Adrenal gland (tissue), 12 donors: Measurements from ENCODE around the gene LZTR1. TPM values are rescaled to one million over a fixed set of nuclear protein-coding genes. Genes with fewer than 3 reads are reported as not detected.
A peak's percentile ranks its signal among the peaks of the same experiment; 100 is the strongest.

Experiments
- DNase-seq, 7 donors: peaks; one replicate each; pipeline ENCODE4 v3.0.0-alpha.2; 2019 to 2020
- H3K27ac ChIP-seq, 5 donors: fragments of 200-600 bp; sonication (generic) in 4 of 5; 1 replicate in 3 of 5; 2 replicates in 2 of 5; pipeline versions ENCODE4 v1.5.1 to v1.8.0; 2016 to 2020; ENCODE audit warnings: mild to moderate bottlenecking in 1 of 5
- H3K27me3 ChIP-seq: fragments of 200-600 bp; 2 replicates; pipeline ENCODE4 v1.8.0; 2021
- H3K36me3 ChIP-seq, 2 donors: fragments of 200-600 bp; replicated peaks in 1 of 2; 1 replicate in 1 of 2; 2 replicates in 1 of 2; pipeline versions ENCODE4 v1.5.1 to v1.8.0; 2018 to 2022
- H3K4me1 ChIP-seq, 2 donors: fragments of 200-600 bp; replicated peaks in 1 of 2; 1 replicate in 1 of 2; 2 replicates in 1 of 2; pipeline versions ENCODE4 v1.5.1 to v1.8.0; 2018 to 2021
- H3K4me3 ChIP-seq, 4 donors: fragments of 200-600 bp; sonication (generic) in 3 of 4; one replicate each; pipeline ENCODE4 v1.5.1; 2016 to 2018
- H3K9me3 ChIP-seq, 3 donors: fragments of 200-600 bp; sonication (generic) in 1 of 3; replicated peaks in 1 of 3; 1 replicate in 2 of 3; 2 replicates in 1 of 3; pipeline versions ENCODE4 v1.5.1 to v1.8.0; 2016 to 2021
- POLR2A ChIP-seq, 2 donors: fragments of 450-650 bp; IDR thresholded peaks; one replicate each; pipeline ENCODE4 v1.6.1; 2017; ENCODE audit warnings: antibody characterized with exemption in 2 of 2, mild to moderate bottlenecking in 2 of 2, moderate library complexity in 1 of 2
- WGBS, 4 donors: extraction: QIAGEN DNeasy Blood & Tissue Kit in 2 of 4; methylation state at CpG; one replicate each; pipeline versions ENCODE4 v1.1.5 to v1.1.7; 2013 to 2017; 5-methylcytosine and 5-hydroxymethylcytosine counted together
- intact Hi-C, 2 donors: fragments of 100-400 bp; cut with DNase I; formaldehyde crosslinking; loops; one replicate each; pipeline versions ENCODE4 v1.14.1 to v1.15.0; 2022 to 2023
- polyA plus RNA-seq, 3 donors: library from polyadenylated mRNA; stranded (reverse); fragments of 200-250 nt in 2 of 3; fragments of 350-450 nt in 1 of 3; fragmentation: Illumina TruSeq in 1 of 3; extraction: RNeasy Lipid Tissue Mini Kit (QIAGEN cat#74804) in 1 of 3; gene quantifications; one replicate each; pipeline ENCODE4 v1.2.3, GENCODE V29; 2013 to 2014
- total RNA-seq, 9 donors: library from RNA; depleted of rRNA in 4 of 9; stranded (reverse); fragments of >200 nt in 4 of 9; fragments of 120-200 nt in 1 of 9; fragmentation: NEBNext Ultra II Directional in 1 of 9; extraction: Animal tissue kit (Norgen Biotek cat#: 25700) in 1 of 9; gene quantifications; one replicate each; pipeline versions ENCODE4 v1.1.0 to v1.2.4, GENCODE V29; 2013 to 2023
- TF ChIP-seq, protein P1 (sequence below), 6 experiments: fragments of 450-650 bp in 4 of 6; fragments of 200-600 bp in 2 of 6; sonication (generic) in 1 of 6; IDR thresholded peaks; 1 replicate in 5 of 6; 2 replicates in 1 of 6; pipeline versions ENCODE4 v1.5.1 to v1.8.0; 2016 to 2021; ENCODE audit warnings: antibody characterized with exemption in 6 of 6, mild to moderate bottlenecking in 2 of 6, moderate library complexity in 1 of 6
- donor health status: healthy with polysubstance abuse.
- donor health status: Bipolar disorder and iron deficiency.
- donor health status: DM: yes; HTN: yes; CAD: no.
- donor health status: DM: no; HTN: no; CAD: no.
- donor health status: DM: no; HTN: no; CAD: no.
- donor health status: DM: yes; HTN: yes; CAD: no.

Gene LZTR1
- total and polyA plus RNA-seq, 12 donors: 32.6 to 100 (median 55.8) TPM

DNA sequence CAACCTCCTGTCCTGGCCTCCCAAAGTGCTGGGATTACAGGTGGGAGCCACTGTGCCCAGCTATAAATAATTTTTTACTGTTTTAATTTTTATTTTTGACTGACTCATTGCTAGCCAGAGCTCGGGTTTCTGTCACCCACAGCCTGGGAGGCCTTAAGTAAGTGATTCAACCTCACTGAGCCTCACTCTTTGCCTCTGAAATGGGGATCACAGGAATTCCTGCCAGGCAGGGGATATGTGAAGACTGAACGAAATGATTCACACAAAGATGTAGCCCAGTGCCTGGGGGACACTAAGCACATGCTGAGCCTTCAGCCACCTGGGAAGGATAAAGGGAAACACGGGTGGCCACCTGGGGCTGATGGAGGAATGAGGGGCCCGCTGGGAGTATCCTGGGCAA is 59.8 kb downstream of the LZTR1 start:
- no peak overlapping the region for H3K27ac ChIP-seq
- DNase-seq: no peak
- H3K27me3 ChIP-seq: no peaks in the 10 kb centered on the region
- H3K4me3 ChIP-seq: no peak overlapping the region
- peaks cover 21 to 24% of the 10 kb centered on the region in 2 donors for H3K4me1 ChIP-seq
- no peaks in the 10 kb centered on the region for H3K36me3 ChIP-seq
- 73 to 84% (median 79%) methylated on average over 2 to 4 of the region's 4 CpGs for WGBS, 4 donors
- intact Hi-C loops: no loop called here
- no peak for TF ChIP-seq POLR2A (IDR thresholded peaks at IDR 0.05)
- TF ChIP-seq, protein P1, sequence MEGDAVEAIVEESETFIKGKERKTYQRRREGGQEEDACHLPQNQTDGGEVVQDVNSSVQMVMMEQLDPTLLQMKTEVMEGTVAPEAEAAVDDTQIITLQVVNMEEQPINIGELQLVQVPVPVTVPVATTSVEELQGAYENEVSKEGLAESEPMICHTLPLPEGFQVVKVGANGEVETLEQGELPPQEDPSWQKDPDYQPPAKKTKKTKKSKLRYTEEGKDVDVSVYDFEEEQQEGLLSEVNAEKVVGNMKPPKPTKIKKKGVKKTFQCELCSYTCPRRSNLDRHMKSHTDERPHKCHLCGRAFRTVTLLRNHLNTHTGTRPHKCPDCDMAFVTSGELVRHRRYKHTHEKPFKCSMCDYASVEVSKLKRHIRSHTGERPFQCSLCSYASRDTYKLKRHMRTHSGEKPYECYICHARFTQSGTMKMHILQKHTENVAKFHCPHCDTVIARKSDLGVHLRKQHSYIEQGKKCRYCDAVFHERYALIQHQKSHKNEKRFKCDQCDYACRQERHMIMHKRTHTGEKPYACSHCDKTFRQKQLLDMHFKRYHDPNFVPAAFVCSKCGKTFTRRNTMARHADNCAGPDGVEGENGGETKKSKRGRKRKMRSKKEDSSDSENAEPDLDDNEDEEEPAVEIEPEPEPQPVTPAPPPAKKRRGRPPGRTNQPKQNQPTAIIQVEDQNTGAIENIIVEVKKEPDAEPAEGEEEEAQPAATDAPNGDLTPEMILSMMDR (IDR thresholded peaks at IDR 0.05): no peak
- H3K9me3 ChIP-seq: no peaks in the 10 kb centered on the region

DNA sequence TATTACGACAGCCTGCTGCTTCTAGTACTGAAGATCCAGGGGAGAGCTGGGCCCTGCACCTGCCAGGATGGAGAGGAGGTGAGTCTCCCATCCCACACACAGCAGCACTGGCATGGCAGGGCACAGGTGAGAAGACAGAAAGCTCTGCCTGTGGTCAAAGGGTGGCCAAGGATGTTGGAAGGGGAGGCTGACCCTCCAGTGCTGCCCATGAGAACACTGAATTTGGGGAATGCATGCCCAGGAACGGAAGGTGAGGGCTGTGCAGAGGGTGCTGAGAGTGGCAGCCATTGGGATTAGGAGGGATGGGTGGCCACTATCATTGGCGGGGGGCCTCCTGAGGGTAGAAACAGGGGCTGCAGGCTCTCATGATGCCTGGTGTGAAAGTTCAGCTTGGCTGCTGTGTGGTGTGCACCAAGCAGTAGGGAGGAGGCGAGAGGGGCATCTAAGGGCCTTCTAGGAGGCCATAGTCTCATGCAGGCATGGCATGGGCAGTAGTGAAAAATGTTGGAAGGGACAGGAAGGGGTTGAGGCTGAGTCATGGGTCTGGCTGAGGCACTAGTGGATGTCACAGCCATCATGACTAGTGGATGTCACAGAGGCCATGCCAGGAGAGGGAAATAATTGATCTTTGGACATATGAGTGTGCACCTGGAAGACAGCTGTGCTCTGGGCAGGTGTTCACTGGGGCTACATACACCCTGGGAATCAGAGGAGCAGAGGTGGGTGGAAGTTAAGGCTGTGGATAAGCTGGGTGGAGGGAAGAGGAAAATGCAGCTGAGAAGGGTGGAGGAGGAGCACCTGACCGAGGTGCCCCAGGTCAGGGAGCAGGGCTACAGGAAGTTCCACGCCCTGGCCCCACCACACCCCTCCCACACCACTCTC is 61.1 kb downstream of the LZTR1 start:
- no peaks in the 10 kb centered on the region for H3K9me3 ChIP-seq
- TF ChIP-seq, protein P1 (IDR thresholded peaks at IDR 0.05): no peak
- no peak for TF ChIP-seq POLR2A (IDR thresholded peaks at IDR 0.05)
- peaks cover 13 to 24% of the 10 kb centered on the region in 2 donors for H3K4me1 ChIP-seq
- WGBS, 4 donors: 87 to 95% (median 89%) methylated on average over 5 to 6 of the region's 6 CpGs
- H3K4me3 ChIP-seq: no peak overlapping the region
- H3K36me3 ChIP-seq: no peaks in the 10 kb centered on the region
- H3K27me3 ChIP-seq: no peaks in the 10 kb centered on the region
- no peak overlapping the region for H3K27ac ChIP-seq
- intact Hi-C loops: no loop called here
- DNase-seq: peak in 3 of 7 donors; percentile 16 to 46 (median 24)

DNA sequence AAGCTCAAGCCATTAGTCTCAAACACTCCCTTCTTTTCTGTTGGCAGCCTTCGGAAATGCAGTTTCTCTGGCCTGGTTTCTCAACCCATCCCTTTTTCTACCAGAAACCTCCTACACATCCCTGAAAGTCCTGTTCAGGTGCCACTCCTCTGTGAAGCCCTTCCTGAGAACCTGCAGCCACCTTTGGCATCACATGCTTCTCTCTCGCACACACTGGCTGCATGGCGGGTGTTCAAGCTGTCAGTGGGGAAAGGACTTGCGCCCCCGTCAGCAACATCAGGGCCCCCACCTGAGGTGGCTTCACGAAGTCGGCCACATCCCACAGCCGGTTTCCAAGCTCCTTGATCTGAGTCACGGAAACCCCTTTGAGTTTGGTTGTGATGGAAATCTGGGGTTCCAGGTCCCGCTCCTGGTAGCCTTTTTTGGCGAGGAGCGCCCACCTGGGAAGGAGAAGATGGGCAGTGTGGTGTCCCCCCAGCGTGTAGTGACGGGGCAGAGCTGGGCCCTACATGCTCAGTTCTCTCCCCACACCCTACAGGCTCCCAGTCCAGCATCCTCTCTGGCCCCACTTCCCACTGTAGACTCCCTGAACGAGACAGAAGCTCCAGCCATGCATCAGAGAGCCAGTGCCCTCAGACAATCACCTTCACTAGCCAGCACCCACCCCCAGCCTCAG is 61.9 kb downstream of the LZTR1 start:
- peak overlapping the region in 1 of 4 donors; percentile 52 for H3K4me3 ChIP-seq
- no peaks in the 10 kb centered on the region for H3K9me3 ChIP-seq
- intact Hi-C loops: no loop called here
- no peak for DNase-seq
- H3K36me3 ChIP-seq: no peaks in the 10 kb centered on the region
- peak overlapping the region in 1 of 5 donors; percentile 62 for H3K27ac ChIP-seq
- 82 to 91% (median 88%) methylated on average over 8 to 15 of the region's 15 CpGs for WGBS, 4 donors
- peaks cover 13 to 24% of the 10 kb centered on the region in 2 donors for H3K4me1 ChIP-seq
- TF ChIP-seq POLR2A (IDR thresholded peaks at IDR 0.05): no peak
- TF ChIP-seq, protein P1 (IDR thresholded peaks at IDR 0.05): no peak
- no peaks in the 10 kb centered on the region for H3K27me3 ChIP-seq

DNA sequence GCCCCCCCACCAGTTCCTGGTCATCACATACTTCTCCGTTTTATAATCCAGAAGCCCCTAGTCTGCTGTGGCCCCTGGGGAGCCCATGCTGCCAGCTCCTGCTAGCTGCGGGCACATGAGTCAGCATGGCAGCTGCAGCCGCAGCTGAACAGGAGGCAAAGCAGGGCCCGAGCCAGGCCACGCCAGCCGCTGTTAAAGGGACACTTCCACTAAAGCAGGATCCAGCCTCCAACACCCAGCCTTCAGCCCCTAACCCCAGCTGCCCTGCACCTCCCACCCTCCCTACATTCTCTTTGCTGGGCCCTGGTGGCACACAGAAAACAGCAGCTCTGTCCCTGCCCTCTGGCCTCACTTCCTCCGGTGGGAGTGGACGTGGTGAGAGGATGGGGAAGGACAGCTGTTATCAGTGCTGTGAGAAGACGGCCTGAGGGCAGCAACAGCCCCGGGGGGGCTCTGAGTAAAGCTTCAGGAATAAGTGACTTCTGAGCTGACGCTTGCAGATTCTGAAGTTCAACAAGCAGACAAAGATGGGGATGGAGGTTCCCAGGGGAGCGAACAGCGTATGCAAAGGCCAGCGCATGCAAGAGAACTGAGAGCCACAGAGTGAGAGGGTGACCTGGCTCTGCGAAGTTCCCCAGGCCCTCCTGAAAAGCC is 63.0 kb downstream of the LZTR1 start:
- TF ChIP-seq, protein P1 (IDR thresholded peaks at IDR 0.05): no peak
- TF ChIP-seq POLR2A (IDR thresholded peaks at IDR 0.05): no peak
- Histone ChIP-seq H3K36me3 (no peaks in the 10 kb centered on the region), H3K4me1 (peaks cover 13 to 24% of the 10 kb centered on the region in 2 donors), H3K27ac (peak overlapping the region in 2 of 5 donors; percentile 54 to 56), H3K4me3 (peak overlapping the region in 2 of 4 donors; percentile 31 to 52), H3K9me3 (no peaks in the 10 kb centered on the region), H3K27me3 (no peaks in the 10 kb centered on the region)
- intact Hi-C loops: no loop called here
- 7 to 16% (median 9%) methylated on average over 10 to 15 of the region's 15 CpGs for WGBS, 4 donors
- DNase-seq: peak; percentile 43 to 82 (median 59)
